B cell (primary cell): ENCODE results near the gene F13A1.

Source experiments
- CTCF ChIP-seq: fragments of 200-600 bp; IDR thresholded peaks from one replicate; pipeline ENCODE4 v1.8.0; 2022; ENCODE audit warnings: antibody characterized with exemption, mild to moderate bottlenecking
- EZH2 ChIP-seq: IDR thresholded peaks from 2 replicates; pipeline ENCODE4 v1.6.1; 2012; ENCODE audit warnings: borderline replicate concordance, low read depth, mild to moderate bottlenecking, moderate library complexity, low read length; ENCODE audit not compliant: insufficient read depth, poor library complexity, severe bottlenecking

GRCh38 chr6:6317825-6318733 lies 2.4 kb downstream of the F13A1 start:
- TF ChIP-seq CTCF: no peak
- no peak for TF ChIP-seq EZH2
